ENCODE results near the gene C10orf62. TPM values are rescaled to one million over a fixed set of nuclear protein-coding genes. Genes with fewer than 3 reads are reported as not detected.
"Not testable (repeated sequence)": the region's sequence is repeated elsewhere in the genome, so short reads cannot be mapped to it uniquely, and the experiment has no call there.

Gene C10orf62
- total and polyA plus RNA-seq, 7 experiments from 2014 or later: not detected

GRCh38 chr10:97573021-97573420, 16.5 kb upstream of the C10orf62 start:
- Histone ChIP-seq H3K4me3 (ENCODE audit: low read length) (no peak overlapping the region), H3K36me3 (ENCODE audit: control insufficient read depth in 2 of 3, insufficient read depth in 3 of 3, low read length in 3 of 3) (peaks cover 0 to 4% (median 0%) of the 10 kb centered on the region in 3 experiments), H3K4me1 (ENCODE audit: control insufficient read depth in 2 of 2, insufficient read depth in 2 of 2, low read length in 2 of 2) (no peaks in the 10 kb centered on the region), H3K27ac (ENCODE audit: low read depth, low read length) (no peak overlapping the region), H3K27me3 (ENCODE audit: control insufficient read depth in 2 of 2, insufficient read depth in 2 of 2, low read length in 2 of 2) (no peaks in the 10 kb centered on the region), H3K9me3 (ENCODE audit: control insufficient read depth in 2 of 3, low read length in 3 of 3) (no peaks in the 10 kb centered on the region)
- ChIA-PET POLR2A (no interaction called here), CTCF (interaction anchor here (1.8 kb wide), 1 partner anchor 10 kb away, joined by 5 read pairs; the partner anchor contains the start of gene HOGA1)
- peaks cover 0 to 1% (median 0%) of the 10 kb centered on the region in 5 donors for H3K27me3 Mint-ChIP-seq
- H3K4me3 Mint-ChIP-seq: no peak overlapping the region
- DNase-seq (no peak), ATAC-seq (no peak)
- no peaks in the 10 kb centered on the region for H3K9me3 Mint-ChIP-seq
- intact Hi-C loops (cut with micrococcal nuclease): loop anchor here in 1 of 2 donors (2.0 to 5.0 kb wide), 2 partner anchors 39 to 158 kb away; no protein-coding TSS in a partner anchor
- peaks cover 0 to 5% (median 0%) of the 10 kb centered on the region in 5 donors for H3K36me3 Mint-ChIP-seq
- H3K27ac Mint-ChIP-seq: no peak overlapping the region
- H3K4me1 Mint-ChIP-seq: peaks cover 0 to 3% (median 0%) of the 10 kb centered on the region in 7 donors

GRCh38 chr10:97573672-97574071, 15.8 kb upstream of the C10orf62 start:
- no peak for DNase-seq
- Mint-ChIP-seq H3K27me3 (peaks cover 0 to 1% (median 0%) of the 10 kb centered on the region in 5 donors), H3K4me3 (no peak overlapping the region), H3K36me3 (peaks cover 0 to 5% (median 0%) of the 10 kb centered on the region in 5 donors), H3K4me1 (peaks cover 0 to 3% (median 0%) of the 10 kb centered on the region in 7 donors), H3K9me3 (no peaks in the 10 kb centered on the region), H3K27ac (no peak overlapping the region)
- Histone ChIP-seq H3K27me3 (ENCODE audit: control insufficient read depth in 2 of 2, insufficient read depth in 2 of 2, low read length in 2 of 2) (no peaks in the 10 kb centered on the region), H3K4me3 (ENCODE audit: low read length) (no peak overlapping the region), H3K4me1 (ENCODE audit: control insufficient read depth in 2 of 2, insufficient read depth in 2 of 2, low read length in 2 of 2) (no peaks in the 10 kb centered on the region), H3K9me3 (ENCODE audit: control insufficient read depth in 2 of 3, low read length in 3 of 3) (no peaks in the 10 kb centered on the region), H3K36me3 (ENCODE audit: control insufficient read depth in 2 of 3, insufficient read depth in 3 of 3, low read length in 3 of 3) (peaks cover 0 to 4% (median 0%) of the 10 kb centered on the region in 3 experiments), H3K27ac (ENCODE audit: low read depth, low read length) (no peak overlapping the region)
- ChIA-PET POLR2A (interaction anchor here (0.5 kb wide), 1 partner anchor 158 kb away, joined by 7 read pairs; no protein-coding TSS in a partner anchor), CTCF (interaction anchor here (1.7 kb wide), 1 partner anchor 87 kb away, joined by 3 read pairs; no protein-coding TSS in a partner anchor)
- intact Hi-C loops (cut with micrococcal nuclease): loop anchor here in 1 of 2 donors (2.0 to 5.0 kb wide), 2 partner anchors 39 to 157 kb away; no protein-coding TSS in a partner anchor
- ATAC-seq: no peak

- Histone ChIP-seq H3K4me3 (ENCODE audit: low read length) (no peak overlapping the region), H3K9me3 (ENCODE audit: control insufficient read depth in 2 of 3, low read length in 3 of 3) (no peaks in the 10 kb centered on the region), H3K4me1 (ENCODE audit: control insufficient read depth in 2 of 2, insufficient read depth in 2 of 2, low read length in 2 of 2) (no peaks in the 10 kb centered on the region), H3K27ac (ENCODE audit: low read depth, low read length) (no peak overlapping the region), H3K27me3 (ENCODE audit: control insufficient read depth in 2 of 2, insufficient read depth in 2 of 2, low read length in 2 of 2) (no peaks in the 10 kb centered on the region), H3K36me3 (ENCODE audit: control insufficient read depth in 2 of 3, insufficient read depth in 3 of 3, low read length in 3 of 3) (peaks cover 0 to 4% (median 0%) of the 10 kb centered on the region in 3 experiments)
- ATAC-seq (no peak), DNase-seq (no peak)
- POLR2A ChIA-PET: interaction anchor here (0.7 kb wide), 1 partner anchor 9 kb away, joined by 3 read pairs; no protein-coding TSS in a partner anchor
- CTCF ChIA-PET: interaction anchor here (0.6 to 1.7 kb wide), 3 partner anchors 21 to 502 kb away, joined by 3 read pairs; no protein-coding TSS in a partner anchor
- Mint-ChIP-seq H3K4me1 (peaks cover 0 to 3% (median 0%) of the 10 kb centered on the region in 7 donors), H3K27ac (no peak overlapping the region), H3K4me3 (no peak overlapping the region), H3K27me3 (peaks cover 0 to 2% (median 0%) of the 10 kb centered on the region in 5 donors), H3K36me3 (peaks cover 0 to 2% (median 0%) of the 10 kb centered on the region in 5 donors), H3K9me3 (no peaks in the 10 kb centered on the region)
- intact Hi-C loops (cut with micrococcal nuclease): loop anchor here in 1 of 2 donors (5.0 kb wide), 1 partner anchor 38 kb away; no protein-coding TSS in a partner anchor
Measured at GRCh38 chr10:97574374-97575126, 15.0 kb upstream of the C10orf62 start.

- Histone ChIP-seq H3K9me3 (ENCODE audit: control insufficient read depth in 2 of 3, low read length in 3 of 3) (no peaks in the 10 kb centered on the region), H3K36me3 (ENCODE audit: control insufficient read depth in 2 of 3, insufficient read depth in 3 of 3, low read length in 3 of 3) (peaks cover 0 to 4% (median 0%) of the 10 kb centered on the region in 3 experiments), H3K4me3 (ENCODE audit: low read length) (no peak overlapping the region), H3K4me1 (ENCODE audit: control insufficient read depth in 2 of 2, insufficient read depth in 2 of 2, low read length in 2 of 2) (no peaks in the 10 kb centered on the region), H3K27me3 (ENCODE audit: control insufficient read depth in 2 of 2, insufficient read depth in 2 of 2, low read length in 2 of 2) (no peaks in the 10 kb centered on the region), H3K27ac (ENCODE audit: low read depth, low read length) (no peak overlapping the region)
- POLR2A ChIA-PET: no interaction called here
- H3K27ac Mint-ChIP-seq: peak overlapping the region in 1 of 9 donors; percentile 19
- H3K4me3 Mint-ChIP-seq: no peak overlapping the region
- intact Hi-C loops (cut with micrococcal nuclease): no loop called here
- no peaks in the 10 kb centered on the region for H3K9me3 Mint-ChIP-seq
- ATAC-seq: no peak
- H3K4me1 Mint-ChIP-seq: peaks cover 0 to 3% (median 0%) of the 10 kb centered on the region in 7 donors
- DNase-seq: no peak
- no peaks in the 10 kb centered on the region for H3K36me3 Mint-ChIP-seq
- peaks cover 0 to 6% (median 0%) of the 10 kb centered on the region in 5 donors for H3K27me3 Mint-ChIP-seq
- CTCF ChIA-PET: interaction anchor here (0.7 to 1.7 kb wide), 3 partner anchors 89 to 426 kb away, joined by 3 read pairs; no protein-coding TSS in a partner anchor
Measured at GRCh38 chr10:97575127-97575668, 14.3 kb upstream of the C10orf62 start.

- H3K27ac ChIP-seq (ENCODE audit: low read depth, low read length); ATAC-seq; POLR2A ChIA-PET; H3K4me3 Mint-ChIP-seq; H3K9me3 ChIP-seq (ENCODE audit: control insufficient read depth in 2 of 3, low read length in 3 of 3); H3K36me3 ChIP-seq (ENCODE audit: control insufficient read depth in 2 of 3, insufficient read depth in 3 of 3, low read length in 3 of 3); intact Hi-C loops (cut with micrococcal nuclease); H3K27me3 ChIP-seq (ENCODE audit: control insufficient read depth in 2 of 2, insufficient read depth in 2 of 2, low read length in 2 of 2); CTCF ChIA-PET; DNase-seq; H3K4me1 ChIP-seq (ENCODE audit: control insufficient read depth in 2 of 2, insufficient read depth in 2 of 2, low read length in 2 of 2); H3K4me3 ChIP-seq (ENCODE audit: low read length); H3K9me3 Mint-ChIP-seq; H3K27me3 Mint-ChIP-seq; H3K4me1 Mint-ChIP-seq; H3K36me3 Mint-ChIP-seq; H3K27ac Mint-ChIP-seq: not testable (repeated sequence)
Measured at GRCh38 chr10:97576487-97576886, 13.0 kb upstream of the C10orf62 start.

- H3K27me3 Mint-ChIP-seq: peaks cover 0 to 6% (median 0%) of the 10 kb centered on the region in 5 donors
- CTCF ChIA-PET: no interaction called here
- H3K4me3 Mint-ChIP-seq: no peak overlapping the region
- Histone ChIP-seq H3K27me3 (ENCODE audit: control insufficient read depth in 2 of 2, insufficient read depth in 2 of 2, low read length in 2 of 2) (no peaks in the 10 kb centered on the region), H3K27ac (ENCODE audit: low read depth, low read length) (no peak overlapping the region), H3K9me3 (ENCODE audit: control insufficient read depth in 2 of 3, low read length in 3 of 3) (no peaks in the 10 kb centered on the region), H3K4me3 (ENCODE audit: low read length) (no peak overlapping the region), H3K4me1 (ENCODE audit: control insufficient read depth in 2 of 2, insufficient read depth in 2 of 2, low read length in 2 of 2) (no peaks in the 10 kb centered on the region), H3K36me3 (ENCODE audit: control insufficient read depth in 2 of 3, insufficient read depth in 3 of 3, low read length in 3 of 3) (no peaks in the 10 kb centered on the region)
- no peaks in the 10 kb centered on the region for H3K36me3 Mint-ChIP-seq
- POLR2A ChIA-PET: no interaction called here
- H3K9me3 Mint-ChIP-seq: no peaks in the 10 kb centered on the region
- no peak for ATAC-seq
- intact Hi-C loops (cut with micrococcal nuclease): no loop called here
- H3K4me1 Mint-ChIP-seq: peaks cover 0 to 3% (median 0%) of the 10 kb centered on the region in 7 donors
- no peak overlapping the region for H3K27ac Mint-ChIP-seq
- no peak for DNase-seq
Measured at GRCh38 chr10:97577701-97578100, 11.8 kb upstream of the C10orf62 start.
